CD14-positive monocyte (primary cell): Measurements from ENCODE around the gene AQP7. TPM values are rescaled to one million over a fixed set of nuclear protein-coding genes. Genes with fewer than 3 reads are reported as not detected.

Experiments
- DNase-seq, 3 donors: peaks; one replicate each; pipeline ENCODE4 v3.0.0-alpha.2; 2011 to 2022
- H2AFZ ChIP-seq: 2 replicates; pipeline ENCODE4 v1.6.0; 2012; ENCODE audit warnings: mild to moderate bottlenecking, low read depth, low read length, inconsistent platforms; ENCODE audit not compliant: insufficient read depth, poor library complexity, severe bottlenecking
- H3K27ac ChIP-seq, 2 donors: 1 replicate in 1 of 2; 2 replicates in 1 of 2; pipeline ENCODE4 v1.5.1; 2012 to 2013; ENCODE audit warnings: low read length in 2 of 2, control low read depth in 1 of 2, inconsistent platforms in 1 of 2, low read depth in 1 of 2, mild to moderate bottlenecking in 1 of 2
- H3K27me3 ChIP-seq, 2 donors: one replicate each; pipeline versions ENCODE4 v1.6.0 to v1.6.1; 2011 to 2013; ENCODE audit warnings: low read length in 2 of 2; ENCODE audit not compliant: control insufficient read depth in 2 of 2, insufficient read depth in 2 of 2
- H3K36me3 ChIP-seq, 2 donors: replicated peaks in 1 of 2; 1 replicate in 1 of 2; 2 replicates in 1 of 2; pipeline versions ENCODE4 v1.5.1 to v1.6.1; 2012 to 2013; ENCODE audit warnings: low read length in 2 of 2, control low read depth in 1 of 2, inconsistent platforms in 1 of 2, mild to moderate bottlenecking in 1 of 2; ENCODE audit not compliant: insufficient read depth in 2 of 2, control insufficient read depth in 1 of 2
- H3K4me1 ChIP-seq, 2 donors: 1 replicate in 1 of 2; 2 replicates in 1 of 2; pipeline versions ENCODE4 v1.5.1 to v1.6.1; 2012 to 2013; ENCODE audit warnings: low read length in 2 of 2, control low read depth in 1 of 2, inconsistent platforms in 1 of 2, mild to moderate bottlenecking in 1 of 2, moderate library complexity in 1 of 2; ENCODE audit not compliant: insufficient read depth in 2 of 2, control insufficient read depth in 1 of 2
- H3K4me2 ChIP-seq: replicated peaks from 2 replicates; pipeline ENCODE3; 2012; ENCODE audit warnings: low read length, moderate library complexity, mild to moderate bottlenecking; ENCODE audit not compliant: poor library complexity, severe bottlenecking; ENCODE audit errors: extremely low read depth
- H3K4me3 ChIP-seq, 3 experiments: fragments of 200-600 bp in 1 of 3; sonication (generic) in 1 of 3; replicated peaks in 1 of 3; 1 replicate in 2 of 3; 2 replicates in 1 of 3; pipeline ENCODE4 v1.5.1; 2011 to 2013; ENCODE audit warnings: low read length in 3 of 3, mild to moderate bottlenecking in 3 of 3, control low read depth in 2 of 3, low read depth in 2 of 3, inconsistent platforms in 1 of 3, moderate library complexity in 1 of 3
- H3K79me2 ChIP-seq: 2 replicates; pipeline ENCODE4 v1.6.0; 2012; ENCODE audit warnings: mild to moderate bottlenecking, control low read depth, inconsistent platforms, low read length, moderate library complexity; ENCODE audit not compliant: insufficient read depth
- H3K9ac ChIP-seq: 2 replicates; pipeline ENCODE4 v1.6.0; 2017; ENCODE audit warnings: low read length, mild to moderate bottlenecking; ENCODE audit not compliant: insufficient read depth, poor library complexity, severe bottlenecking
- H3K9me3 ChIP-seq, 2 donors: replicated peaks in 1 of 2; 1 replicate in 1 of 2; 2 replicates in 1 of 2; pipeline versions ENCODE4 v1.5.1 to v1.6.1; 2012 to 2013; ENCODE audit warnings: low read length in 2 of 2, control low read depth in 1 of 2; ENCODE audit not compliant: control insufficient read depth in 1 of 2, insufficient read depth in 1 of 2
- H4K20me1 ChIP-seq: 2 replicates; pipeline ENCODE4 v1.6.0; 2012; ENCODE audit warnings: mild to moderate bottlenecking, low read length, control low read depth, moderate library complexity; ENCODE audit not compliant: insufficient read depth
- H3K27ac Mint-ChIP-seq, 7 donors: one replicate each; pipeline ENCODE4 v1.8.0; 2020; ENCODE audit warnings: mild to moderate bottlenecking in 7 of 7, mixed read lengths in 7 of 7, moderate library complexity in 6 of 7, inconsistent platforms in 2 of 7
- H3K27me3 Mint-ChIP-seq, 3 donors: one replicate each; pipeline ENCODE4 v1.8.0; 2021 to 2022; ENCODE audit warnings: low read depth in 3 of 3, mild to moderate bottlenecking in 3 of 3, mixed read lengths in 3 of 3, moderate library complexity in 3 of 3, inconsistent platforms in 1 of 3
- H3K36me3 Mint-ChIP-seq, 2 donors: one replicate each; pipeline ENCODE4 v1.8.0; 2020; ENCODE audit warnings: mixed read lengths in 2 of 2, inconsistent platforms in 1 of 2, mild to moderate bottlenecking in 1 of 2
- H3K4me1 Mint-ChIP-seq: one replicate; pipeline ENCODE4 v1.8.0; 2020; ENCODE audit warnings: mild to moderate bottlenecking, mixed read lengths
- H3K4me3 Mint-ChIP-seq, 2 donors: one replicate each; pipeline ENCODE4 v1.8.0; 2020; ENCODE audit warnings: mild to moderate bottlenecking in 2 of 2, mixed read lengths in 2 of 2, moderate library complexity in 1 of 2
- H3K9me3 Mint-ChIP-seq, 7 donors: one replicate each; pipeline ENCODE4 v1.8.0; 2020 to 2022; ENCODE audit warnings: mixed read lengths in 7 of 7, mild to moderate bottlenecking in 6 of 7, moderate library complexity in 6 of 7, inconsistent platforms in 2 of 7
- WGBS: methylation state at CpG from one replicate; pipeline ENCODE4 v1.1.5; 2013; ENCODE audit warnings: missing lambda C conversion rate; ENCODE audit not compliant: insufficient coverage; 5-methylcytosine and 5-hydroxymethylcytosine counted together
- intact Hi-C, 2 donors: fragments of 100-400 bp; cut with micrococcal nuclease; formaldehyde crosslinking; loops; one replicate each; pipeline versions ENCODE4 v1.15.0 to v1.15.1; 2023
- polyA plus RNA-seq, 3 donors: library from polyadenylated mRNA; depleted of rRNA in 1 of 3; unstranded in 2 of 3; stranded (reverse) in 1 of 3; fragments of 300-500 nt in 2 of 3; fragments of >200 nt in 1 of 3; fragmentation: Illumina TruSeq in 2 of 3; gene quantifications; 1 replicate in 2 of 3; 2 replicates in 1 of 3; pipeline ENCODE4 v1.2.3, GENCODE V29; 2012 to 2021
- TF ChIP-seq, protein P1 (sequence below): fragments of 200-600 bp; IDR thresholded peaks from one replicate; pipeline ENCODE4 v1.8.0; 2022; ENCODE audit warnings: antibody characterized with exemption, mild to moderate bottlenecking

The AQP7 gene
- polyA plus RNA-seq, 3 donors = not detected

DNA sequence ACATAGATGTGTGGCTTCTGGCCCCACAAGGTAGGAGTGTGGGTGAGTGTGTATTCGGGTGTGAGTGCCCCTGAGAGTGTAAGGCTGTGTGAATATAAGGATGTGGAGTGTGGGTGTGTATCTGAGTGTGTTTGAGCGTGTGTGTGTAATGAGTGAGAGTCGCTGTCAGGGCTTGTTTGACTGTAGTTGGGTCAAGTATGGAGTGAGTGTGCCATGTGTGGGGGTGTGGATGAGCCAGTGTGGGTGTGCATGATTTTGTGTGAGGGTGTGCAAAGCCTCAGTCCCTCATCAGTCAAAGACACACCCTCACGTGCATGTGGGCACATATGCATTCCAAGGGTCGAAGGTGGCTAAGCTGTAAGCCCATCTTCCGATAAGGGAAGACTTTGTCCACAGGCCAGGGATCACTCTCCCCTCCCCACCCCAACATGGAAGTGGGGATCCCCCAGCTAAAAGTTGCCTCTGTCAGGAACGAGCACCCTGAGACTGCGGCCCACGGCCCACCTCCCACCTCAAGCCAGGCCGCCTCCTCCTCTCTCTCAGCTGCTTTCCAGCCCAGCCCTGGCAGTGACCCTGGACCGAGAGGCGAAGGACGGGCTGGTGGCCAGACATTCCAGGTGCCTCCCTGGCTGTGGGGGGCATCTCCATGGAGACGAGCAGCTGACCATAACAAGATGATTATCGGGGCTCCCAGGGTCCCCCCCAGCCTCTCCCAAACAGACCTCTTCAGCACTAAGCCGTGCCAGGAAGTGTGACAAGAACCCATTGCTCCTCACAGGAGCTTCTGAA, 32.1 kb upstream of the AQP7 start:
- Histone ChIP-seq H3K9me3 (no peaks in the 10 kb centered on the region), H2AFZ (no peak overlapping the region), H3K4me2 (no peak overlapping the region), H4K20me1 (no peaks in the 10 kb centered on the region), H3K79me2 (no peaks in the 10 kb centered on the region), H3K4me3 (no peak overlapping the region), H3K27ac (no peak overlapping the region), H3K9ac (no peak overlapping the region), H3K36me3 (no peaks in the 10 kb centered on the region), H3K27me3 (no peaks in the 10 kb centered on the region), H3K4me1 (no peaks in the 10 kb centered on the region)
- Mint-ChIP-seq H3K27me3 (peaks cover 2 to 8% (median 3%) of the 10 kb centered on the region in 3 donors), H3K4me1 (peaks cover under 1% of the 10 kb centered on the region), H3K27ac (no peak overlapping the region), H3K36me3 (no peaks in the 10 kb centered on the region), H3K9me3 (peaks cover 0 to 3% (median 0%) of the 10 kb centered on the region in 7 donors), H3K4me3 (no peak overlapping the region)
- 92% methylated on average over 13 of the region's 16 CpGs for WGBS
- DNase-seq = no peak
- intact Hi-C loops = no loop called here
- TF ChIP-seq, protein P1, sequence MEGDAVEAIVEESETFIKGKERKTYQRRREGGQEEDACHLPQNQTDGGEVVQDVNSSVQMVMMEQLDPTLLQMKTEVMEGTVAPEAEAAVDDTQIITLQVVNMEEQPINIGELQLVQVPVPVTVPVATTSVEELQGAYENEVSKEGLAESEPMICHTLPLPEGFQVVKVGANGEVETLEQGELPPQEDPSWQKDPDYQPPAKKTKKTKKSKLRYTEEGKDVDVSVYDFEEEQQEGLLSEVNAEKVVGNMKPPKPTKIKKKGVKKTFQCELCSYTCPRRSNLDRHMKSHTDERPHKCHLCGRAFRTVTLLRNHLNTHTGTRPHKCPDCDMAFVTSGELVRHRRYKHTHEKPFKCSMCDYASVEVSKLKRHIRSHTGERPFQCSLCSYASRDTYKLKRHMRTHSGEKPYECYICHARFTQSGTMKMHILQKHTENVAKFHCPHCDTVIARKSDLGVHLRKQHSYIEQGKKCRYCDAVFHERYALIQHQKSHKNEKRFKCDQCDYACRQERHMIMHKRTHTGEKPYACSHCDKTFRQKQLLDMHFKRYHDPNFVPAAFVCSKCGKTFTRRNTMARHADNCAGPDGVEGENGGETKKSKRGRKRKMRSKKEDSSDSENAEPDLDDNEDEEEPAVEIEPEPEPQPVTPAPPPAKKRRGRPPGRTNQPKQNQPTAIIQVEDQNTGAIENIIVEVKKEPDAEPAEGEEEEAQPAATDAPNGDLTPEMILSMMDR = no peak

DNA sequence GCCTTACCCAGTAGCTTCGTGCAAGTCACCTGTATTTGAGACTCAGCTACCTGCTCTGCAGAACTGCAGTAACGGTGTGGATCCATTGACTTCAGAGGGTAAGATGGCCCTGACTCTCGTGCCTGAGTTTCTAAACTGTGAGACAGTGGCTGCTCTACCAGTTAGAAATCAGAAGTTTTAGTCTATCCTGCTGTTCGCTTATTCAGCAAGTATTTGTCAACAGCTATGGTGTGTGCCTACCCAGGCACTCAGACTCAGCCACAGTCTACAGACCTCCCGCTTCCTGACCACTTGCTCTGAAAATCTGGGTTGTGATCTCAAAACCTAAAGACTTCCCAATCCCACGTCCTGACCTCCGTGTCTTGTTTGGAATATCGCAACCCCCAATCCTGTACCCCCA, 31.5 kb upstream of the AQP7 start:
- H3K4me3 Mint-ChIP-seq = no peak overlapping the region
- no peak for DNase-seq
- Histone ChIP-seq H3K27me3 (no peaks in the 10 kb centered on the region), H3K9me3 (no peaks in the 10 kb centered on the region), H3K4me1 (no peaks in the 10 kb centered on the region), H3K27ac (no peak overlapping the region), H4K20me1 (no peaks in the 10 kb centered on the region), H3K36me3 (no peaks in the 10 kb centered on the region), H3K9ac (no peak overlapping the region), H3K79me2 (no peaks in the 10 kb centered on the region), H3K4me2 (no peak overlapping the region), H2AFZ (no peak overlapping the region), H3K4me3 (no peak overlapping the region)
- peaks cover 0 to 3% (median 0%) of the 10 kb centered on the region in 7 donors for H3K9me3 Mint-ChIP-seq
- H3K27ac Mint-ChIP-seq = no peak overlapping the region
- intact Hi-C loops = no loop called here
- H3K36me3 Mint-ChIP-seq = no peaks in the 10 kb centered on the region
- H3K27me3 Mint-ChIP-seq = peaks cover 0 to 8% (median 2%) of the 10 kb centered on the region in 3 donors
- TF ChIP-seq, protein P1 = no peak
- H3K4me1 Mint-ChIP-seq = peaks cover 5% of the 10 kb centered on the region
- WGBS = 100% methylated on average over 6 of the region's 8 CpGs
